Neural progenitor cell (in vitro differentiated cells): Measurements from ENCODE around the gene HADH. TPM values are rescaled to one million over a fixed set of nuclear protein-coding genes. Genes with fewer than 3 reads are reported as not detected.

ENCODE experiments used
- DNase-seq: peaks from one replicate; pipeline ENCODE4 v3.0.0-alpha.2; 2016; ENCODE audit warnings: low spot score
- H2AFZ ChIP-seq: fragments of 200-600 bp; sonication (generic); replicated peaks from 2 replicates; pipeline ENCODE4 v1.6.1; 2016; ENCODE audit warnings: antibody characterized with exemption
- H3F3A ChIP-seq: fragments of 200-600 bp; sonication (generic); 2 replicates; pipeline ENCODE4 v1.6.1; 2016; ENCODE audit warnings: antibody characterized with exemption, low read depth
- H3K27ac ChIP-seq: fragments of 200-600 bp; sonication (generic); 2 replicates; pipeline ENCODE4 v1.5.1; 2016; ENCODE audit warnings: mild to moderate bottlenecking
- H3K27me3 ChIP-seq: fragments of 200-600 bp; sonication (generic); 2 replicates; pipeline ENCODE4 v1.6.1; 2016; ENCODE audit warnings: mild to moderate bottlenecking, moderate library complexity
- H3K36me3 ChIP-seq: fragments of 200-600 bp; sonication (generic); 2 replicates; pipeline ENCODE4 v1.5.1; 2016
- H3K4me1 ChIP-seq: fragments of 200-600 bp; sonication (generic); 2 replicates; pipeline ENCODE4 v1.6.1; 2016; ENCODE audit warnings: mixed run types
- H3K4me2 ChIP-seq: fragments of 200-600 bp; sonication (generic); 2 replicates; pipeline ENCODE4 v1.6.1; 2016
- H3K4me3 ChIP-seq: fragments of 200-600 bp; sonication (generic); 2 replicates; pipeline ENCODE4 v1.5.1; 2016
- H3K79me2 ChIP-seq: fragments of 200-600 bp; sonication (generic); 2 replicates; pipeline ENCODE4 v1.6.1; 2016; ENCODE audit warnings: low read depth
- H3K9ac ChIP-seq: fragments of 200-600 bp; sonication (generic); 2 replicates; pipeline ENCODE4 v1.6.1; 2016
- H3K9me3 ChIP-seq: fragments of 200-600 bp; sonication (generic); 2 replicates; pipeline ENCODE4 v1.5.1; 2016; ENCODE audit warnings: low read depth
- H4K20me1 ChIP-seq: fragments of 200-600 bp; sonication (generic); 2 replicates; pipeline ENCODE4 v1.6.1; 2016; ENCODE audit warnings: low read depth
- H3K27ac Mint-ChIP-seq: 3 replicates; pipeline ENCODE4 v1.8.0; 2021; ENCODE audit warnings: mixed read lengths
- H3K27me3 Mint-ChIP-seq: 2 replicates; pipeline ENCODE4 v1.8.0; 2022; ENCODE audit warnings: low read depth, mild to moderate bottlenecking, inconsistent platforms, moderate library complexity, mixed read lengths; ENCODE audit not compliant: insufficient read depth
- H3K36me3 Mint-ChIP-seq: 3 replicates; pipeline ENCODE4 v1.8.0; 2021; ENCODE audit warnings: mixed read lengths
- H3K4me1 Mint-ChIP-seq: 3 replicates; pipeline ENCODE4 v1.8.0; 2021; ENCODE audit warnings: mixed read lengths
- H3K4me3 Mint-ChIP-seq: 3 replicates; pipeline ENCODE4 v1.8.0; 2021; ENCODE audit warnings: mild to moderate bottlenecking, moderate library complexity, mixed read lengths
- H3K9me3 Mint-ChIP-seq: 3 replicates; pipeline ENCODE4 v1.8.0; 2020; ENCODE audit warnings: mixed read lengths
- EZH2 ChIP-seq: fragments of 200-600 bp; sonication (generic); IDR thresholded peaks from 2 replicates; pipeline ENCODE4 v1.6.1; 2017; ENCODE audit warnings: antibody characterized with exemption, mild to moderate bottlenecking, moderate library complexity
- EZH2phosphoT487 ChIP-seq: fragments of 200-600 bp; sonication (generic); IDR thresholded peaks from 2 replicates; pipeline ENCODE4 v1.6.1; 2017; ENCODE audit warnings: antibody characterized with exemption
- total RNA-seq: library from RNA; depleted of rRNA; stranded (reverse); fragments of >200 nt; gene quantifications from 2 replicates; pipeline ENCODE4 v1.2.3, GENCODE V29; 2015; ENCODE audit warnings: low replicate concordance
- TF ChIP-seq, protein P1 (sequence below): fragments of 200-600 bp; sonication (generic); IDR thresholded peaks from 2 replicates; pipeline ENCODE4 v1.5.1; 2017; ENCODE audit warnings: antibody characterized with exemption, mild to moderate bottlenecking

Gene HADH
- total RNA-seq, 1 donor from 2014 or later: 49.9 TPM

DNA sequence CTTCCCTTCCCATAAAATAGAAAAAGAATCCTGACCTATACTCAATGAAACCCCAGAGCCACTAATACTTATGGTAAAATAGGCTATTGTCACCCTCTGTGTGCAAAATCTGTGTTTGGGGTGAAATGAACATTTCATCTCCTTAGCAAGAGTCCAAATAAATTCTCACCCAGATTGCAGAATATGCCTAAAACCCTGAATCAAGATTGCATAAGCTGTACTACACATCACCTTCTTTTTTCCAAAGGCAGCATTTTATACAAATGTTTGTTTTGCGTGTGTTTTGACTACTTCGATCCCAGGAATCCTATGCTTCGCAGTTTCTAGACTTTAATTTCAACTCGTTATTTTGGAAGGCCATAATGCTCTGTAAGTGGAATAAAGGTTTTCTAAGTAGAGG is 12.2 kb upstream of the HADH start:
- no peak overlapping the region for H3K9ac ChIP-seq
- Mint-ChIP-seq H3K27ac (no peak overlapping the region), H3K27me3 (no peaks in the 10 kb centered on the region), H3K9me3 (no peaks in the 10 kb centered on the region), H3K36me3 (no peaks in the 10 kb centered on the region), H3K4me3 (no peak overlapping the region), H3K4me1 (peaks cover under 1% of the 10 kb centered on the region)
- no peaks in the 10 kb centered on the region for H3K27me3 ChIP-seq
- no peaks in the 10 kb centered on the region for H3F3A ChIP-seq
- H3K9me3 ChIP-seq: no peaks in the 10 kb centered on the region
- H4K20me1 ChIP-seq: no peaks in the 10 kb centered on the region
- DNase-seq: no peak
- no peaks in the 10 kb centered on the region for H3K79me2 ChIP-seq
- no peak overlapping the region for H3K4me3 ChIP-seq
- H3K27ac ChIP-seq: no peak overlapping the region
- H3K4me1 ChIP-seq: no peaks in the 10 kb centered on the region
- no peak overlapping the region for H2AFZ ChIP-seq
- no peak overlapping the region for H3K4me2 ChIP-seq
- H3K36me3 ChIP-seq: no peaks in the 10 kb centered on the region
- TF ChIP-seq EZH2: no peak
- TF ChIP-seq, protein P1, sequence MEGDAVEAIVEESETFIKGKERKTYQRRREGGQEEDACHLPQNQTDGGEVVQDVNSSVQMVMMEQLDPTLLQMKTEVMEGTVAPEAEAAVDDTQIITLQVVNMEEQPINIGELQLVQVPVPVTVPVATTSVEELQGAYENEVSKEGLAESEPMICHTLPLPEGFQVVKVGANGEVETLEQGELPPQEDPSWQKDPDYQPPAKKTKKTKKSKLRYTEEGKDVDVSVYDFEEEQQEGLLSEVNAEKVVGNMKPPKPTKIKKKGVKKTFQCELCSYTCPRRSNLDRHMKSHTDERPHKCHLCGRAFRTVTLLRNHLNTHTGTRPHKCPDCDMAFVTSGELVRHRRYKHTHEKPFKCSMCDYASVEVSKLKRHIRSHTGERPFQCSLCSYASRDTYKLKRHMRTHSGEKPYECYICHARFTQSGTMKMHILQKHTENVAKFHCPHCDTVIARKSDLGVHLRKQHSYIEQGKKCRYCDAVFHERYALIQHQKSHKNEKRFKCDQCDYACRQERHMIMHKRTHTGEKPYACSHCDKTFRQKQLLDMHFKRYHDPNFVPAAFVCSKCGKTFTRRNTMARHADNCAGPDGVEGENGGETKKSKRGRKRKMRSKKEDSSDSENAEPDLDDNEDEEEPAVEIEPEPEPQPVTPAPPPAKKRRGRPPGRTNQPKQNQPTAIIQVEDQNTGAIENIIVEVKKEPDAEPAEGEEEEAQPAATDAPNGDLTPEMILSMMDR: no peak
- no peak for TF ChIP-seq EZH2phosphoT487

DNA sequence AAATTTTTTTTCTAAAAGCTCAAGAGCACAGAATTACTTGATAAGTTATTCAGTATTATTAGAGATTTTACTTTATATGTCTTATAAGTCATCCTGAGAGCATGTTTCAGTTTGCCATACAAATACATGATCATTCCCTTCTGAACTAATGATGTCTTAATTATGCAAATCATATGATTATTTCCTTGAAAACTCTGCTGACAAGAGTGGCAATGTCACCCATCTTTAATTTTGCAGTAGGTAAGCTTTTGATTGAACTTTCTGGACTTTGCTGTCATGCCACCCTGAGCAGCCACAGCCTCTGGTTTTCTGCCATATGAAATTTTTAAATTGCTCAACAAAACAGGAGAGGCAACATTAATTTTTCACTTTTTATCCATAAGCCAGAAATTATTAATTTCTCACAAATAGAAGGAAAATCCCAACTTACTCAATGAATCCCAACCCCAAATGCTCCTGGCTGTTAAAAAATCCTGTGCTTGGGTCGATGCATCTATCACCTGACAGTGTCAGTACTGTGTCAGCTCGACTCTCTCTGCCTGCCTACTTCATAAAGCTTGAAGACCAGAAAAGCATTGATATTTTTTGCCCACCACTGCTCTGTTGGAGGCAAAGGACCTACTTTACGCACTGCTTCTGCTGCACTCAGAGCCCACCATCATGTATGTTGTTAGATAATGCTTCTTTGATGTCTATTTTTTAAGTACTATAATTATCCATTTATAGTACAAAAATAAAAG is 11.6 kb upstream of the HADH start:
- Mint-ChIP-seq H3K36me3 (no peaks in the 10 kb centered on the region), H3K9me3 (no peaks in the 10 kb centered on the region), H3K27ac (no peak overlapping the region), H3K4me1 (no peaks in the 10 kb centered on the region), H3K27me3 (no peaks in the 10 kb centered on the region), H3K4me3 (no peak overlapping the region)
- Histone ChIP-seq H2AFZ (no peak overlapping the region), H3K9ac (no peak overlapping the region), H3K27ac (no peak overlapping the region), H3K4me3 (no peak overlapping the region), H3K36me3 (no peaks in the 10 kb centered on the region), H3K4me1 (no peaks in the 10 kb centered on the region), H3K79me2 (no peaks in the 10 kb centered on the region), H3K4me2 (no peak overlapping the region), H3K27me3 (no peaks in the 10 kb centered on the region), H3K9me3 (no peaks in the 10 kb centered on the region), H3F3A (no peaks in the 10 kb centered on the region), H4K20me1 (no peaks in the 10 kb centered on the region)
- DNase-seq: no peak
- TF ChIP-seq, protein P1: no peak
- no peak for TF ChIP-seq EZH2phosphoT487

DNA sequence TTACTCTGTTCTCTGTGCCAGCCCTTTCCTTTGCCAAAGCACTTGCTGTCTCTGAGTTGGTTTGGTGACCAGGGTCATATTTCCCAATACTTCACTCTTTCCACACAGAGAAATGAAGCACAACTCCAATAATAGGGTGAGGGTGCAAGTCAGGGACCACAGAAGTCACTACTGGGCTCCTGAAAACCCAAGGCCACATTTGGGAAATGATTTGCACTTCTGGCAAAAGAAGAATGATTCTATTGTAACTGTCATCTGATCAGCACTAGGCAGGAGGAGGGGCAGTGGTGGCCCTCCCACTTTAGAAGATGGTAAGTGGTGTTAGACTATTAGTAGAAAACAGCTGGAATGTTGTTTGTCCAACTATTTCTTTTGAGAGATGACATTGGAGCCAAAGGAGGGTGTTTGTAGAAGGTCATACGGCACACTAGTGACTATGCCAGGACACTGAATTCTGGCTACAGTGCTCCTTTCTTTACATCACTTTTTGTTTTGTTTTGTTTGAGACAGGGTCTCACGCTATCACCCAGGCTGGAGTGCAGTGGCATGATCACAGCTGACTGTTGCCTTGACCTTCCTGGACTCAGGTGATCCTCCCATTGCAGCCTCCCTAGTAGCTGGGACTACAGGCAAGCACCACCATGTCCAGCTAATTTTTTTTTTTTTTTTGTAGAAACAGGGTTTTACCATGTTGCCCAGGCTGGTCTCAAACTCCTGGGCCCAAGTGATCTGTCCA is 10.8 kb upstream of the HADH start:
- H3K27ac Mint-ChIP-seq: no peak overlapping the region
- H3K4me3 ChIP-seq: no peak overlapping the region
- no peaks in the 10 kb centered on the region for H4K20me1 ChIP-seq
- no peaks in the 10 kb centered on the region for H3K79me2 ChIP-seq
- no peak overlapping the region for H3K27ac ChIP-seq
- H3K9me3 Mint-ChIP-seq: no peaks in the 10 kb centered on the region
- TF ChIP-seq EZH2phosphoT487: no peak
- no peak for TF ChIP-seq EZH2
- TF ChIP-seq, protein P1: no peak
- no peaks in the 10 kb centered on the region for H3K36me3 ChIP-seq
- no peak overlapping the region for H3K9ac ChIP-seq
- H3K9me3 ChIP-seq: no peaks in the 10 kb centered on the region
- no peak overlapping the region for H3K4me3 Mint-ChIP-seq
- H3K27me3 ChIP-seq: no peaks in the 10 kb centered on the region
- DNase-seq: no peak
- no peaks in the 10 kb centered on the region for H3K4me1 ChIP-seq
- H2AFZ ChIP-seq: no peak overlapping the region
- no peaks in the 10 kb centered on the region for H3K36me3 Mint-ChIP-seq
- H3K4me2 ChIP-seq: no peak overlapping the region
- no peaks in the 10 kb centered on the region for H3K27me3 Mint-ChIP-seq
- no peaks in the 10 kb centered on the region for H3F3A ChIP-seq
- no peaks in the 10 kb centered on the region for H3K4me1 Mint-ChIP-seq
